Liver (tissue), 9 donors: ENCODE results near the gene ZSCAN10. TPM values are rescaled to one million over a fixed set of nuclear protein-coding genes. Genes with fewer than 3 reads are reported as not detected.

Experiments
- DNase-seq: peaks from one replicate; pipeline ENCODE4 v3.0.0-alpha.2; 2017; ENCODE audit warnings: low spot score
- H3K27ac ChIP-seq, 2 donors: one replicate each; pipeline ENCODE4 v1.7.0; 2013; ENCODE audit warnings: inconsistent platforms in 2 of 2, low read length in 2 of 2, control low read depth in 1 of 2, low read depth in 1 of 2, mild to moderate bottlenecking in 1 of 2
- H3K27me3 ChIP-seq, 4 donors: one replicate each; pipeline versions ENCODE4 v1.6.1 to v1.7.0; 2013; ENCODE audit warnings: low read length in 3 of 4, inconsistent platforms in 1 of 4, mild to moderate bottlenecking in 1 of 4, moderate library complexity in 1 of 4; ENCODE audit not compliant: control insufficient read depth in 4 of 4, insufficient read depth in 4 of 4
- H3K36me3 ChIP-seq, 4 donors: one replicate each; pipeline versions ENCODE4 v1.6.1 to v1.7.0; 2013; ENCODE audit warnings: low read length in 3 of 4, mild to moderate bottlenecking in 3 of 4, low read depth in 1 of 4, moderate library complexity in 1 of 4; ENCODE audit not compliant: control insufficient read depth in 4 of 4, insufficient read depth in 3 of 4
- H3K4me1 ChIP-seq, 4 donors: one replicate each; pipeline versions ENCODE4 v1.6.1 to v1.7.0; 2013; ENCODE audit warnings: low read length in 3 of 4, mild to moderate bottlenecking in 3 of 4, moderate library complexity in 1 of 4; ENCODE audit not compliant: control insufficient read depth in 4 of 4, insufficient read depth in 4 of 4
- H3K4me3 ChIP-seq, 3 donors: one replicate each; pipeline versions ENCODE4 v1.6.1 to v1.7.0; 2013; ENCODE audit warnings: low read length in 3 of 3, control low read depth in 1 of 3, low read depth in 1 of 3, mild to moderate bottlenecking in 1 of 3
- H3K9ac ChIP-seq, 2 donors: one replicate each; pipeline ENCODE4 v1.7.0; 2013; ENCODE audit warnings: low read length in 2 of 2, mild to moderate bottlenecking in 2 of 2, moderate library complexity in 2 of 2, control low read depth in 1 of 2, low read depth in 1 of 2
- H3K9me3 ChIP-seq, 4 donors: one replicate each; pipeline versions ENCODE4 v1.6.1 to v1.7.0; 2013; ENCODE audit warnings: low read length in 3 of 4; ENCODE audit not compliant: control insufficient read depth in 4 of 4
- EGR1 ChIP-seq, 2 donors: IDR thresholded peaks; 2 replicates each; pipeline ENCODE4 v1.6.1; 2016 to 2018; ENCODE audit warnings: antibody characterized with exemption in 2 of 2, low read depth in 2 of 2
- HNF4A ChIP-seq, 2 donors: conservative IDR thresholded peaks; 2 replicates each; pipeline ENCODE4 v1.6.1; 2016; ENCODE audit warnings: antibody characterized with exemption in 2 of 2, mild to moderate bottlenecking in 2 of 2
- HNF4G ChIP-seq: IDR thresholded peaks from 2 replicates; pipeline ENCODE4 v1.6.1; 2016; ENCODE audit warnings: antibody characterized with exemption
- JUND ChIP-seq, 2 donors: IDR thresholded peaks; 2 replicates each; pipeline ENCODE4 v1.6.1; 2016; ENCODE audit warnings: antibody characterized with exemption in 2 of 2
- NR2F2 ChIP-seq: IDR thresholded peaks from 2 replicates; pipeline ENCODE4 v1.6.1; 2016; ENCODE audit warnings: antibody characterized with exemption
- RAD21 ChIP-seq, 2 donors: IDR thresholded peaks; 2 replicates each; pipeline ENCODE4 v1.6.1; 2016; ENCODE audit warnings: antibody characterized with exemption in 2 of 2, mild to moderate bottlenecking in 2 of 2
- REST ChIP-seq: IDR thresholded peaks from 2 replicates; pipeline ENCODE4 v1.6.1; 2016; ENCODE audit warnings: antibody characterized with exemption, mild to moderate bottlenecking
- RXRA ChIP-seq, 2 donors: IDR thresholded peaks; 2 replicates each; pipeline ENCODE4 v1.6.1; 2017 to 2018; ENCODE audit warnings: antibody characterized with exemption in 2 of 2, mild to moderate bottlenecking in 1 of 2
- SP1 ChIP-seq: IDR thresholded peaks from 2 replicates; pipeline ENCODE4 v1.6.1; 2018; ENCODE audit warnings: antibody characterized with exemption, mild to moderate bottlenecking
- TAF1 ChIP-seq: conservative IDR thresholded peaks from 2 replicates; pipeline ENCODE4 v1.6.1; 2016; ENCODE audit warnings: antibody characterized with exemption, mild to moderate bottlenecking
- YY1 ChIP-seq: IDR thresholded peaks from 2 replicates; pipeline ENCODE4 v1.6.1; 2016; ENCODE audit warnings: antibody characterized with exemption, mild to moderate bottlenecking
- WGBS: extraction: QIAGEN DNeasy Blood & Tissue Kit; methylation state at CpG from one replicate; pipeline ENCODE4 v1.1.7; 2013; 5-methylcytosine and 5-hydroxymethylcytosine counted together
- polyA plus RNA-seq, 2 donors: library from polyadenylated mRNA; stranded (reverse) in 1 of 2; unstranded in 1 of 2; fragments of 200-250 nt in 1 of 2; fragments of >200 nt in 1 of 2; fragmentation: Nextera tagmentation in 1 of 2; extraction: Ambion mirVana in 1 of 2; gene quantifications; one replicate each; pipeline versions ENCODE4 v1.2.1 to v1.2.3, GENCODE V29; 2013 to 2015
- total RNA-seq, 2 donors: library from RNA; depleted of rRNA; stranded (reverse); fragments of >200 nt; gene quantifications; one replicate each; pipeline ENCODE4 v1.2.3, GENCODE V29; 2014
- TF ChIP-seq, protein P1 (sequence below): fragments of 150-350 bp; IDR thresholded peaks from 2 replicates; pipeline ENCODE4 v1.5.1; 2017; ENCODE audit warnings: improper control_type of control experiment, low read depth, low read length; ENCODE audit not compliant: missing input control
- TF ChIP-seq, protein P2 (sequence below): IDR thresholded peaks from 2 replicates; pipeline ENCODE4 v1.6.1; 2016; ENCODE audit warnings: antibody characterized with exemption
- TF ChIP-seq, protein P3 (sequence below): IDR thresholded peaks from 2 replicates; pipeline ENCODE4 v1.6.1; 2016; ENCODE audit warnings: antibody characterized with exemption
- TF ChIP-seq, protein P4 (sequence below): IDR thresholded peaks from 2 replicates; pipeline ENCODE4 v1.6.1; 2016; ENCODE audit warnings: antibody characterized with exemption
- donor health status: healthy.
- donor health status: healthy.
- donor health status: healthy.
- donor health status: healthy.
- donor health status: healthy.

The ZSCAN10 gene
- total and polyA plus RNA-seq, 4 donors: not detected

DNA sequence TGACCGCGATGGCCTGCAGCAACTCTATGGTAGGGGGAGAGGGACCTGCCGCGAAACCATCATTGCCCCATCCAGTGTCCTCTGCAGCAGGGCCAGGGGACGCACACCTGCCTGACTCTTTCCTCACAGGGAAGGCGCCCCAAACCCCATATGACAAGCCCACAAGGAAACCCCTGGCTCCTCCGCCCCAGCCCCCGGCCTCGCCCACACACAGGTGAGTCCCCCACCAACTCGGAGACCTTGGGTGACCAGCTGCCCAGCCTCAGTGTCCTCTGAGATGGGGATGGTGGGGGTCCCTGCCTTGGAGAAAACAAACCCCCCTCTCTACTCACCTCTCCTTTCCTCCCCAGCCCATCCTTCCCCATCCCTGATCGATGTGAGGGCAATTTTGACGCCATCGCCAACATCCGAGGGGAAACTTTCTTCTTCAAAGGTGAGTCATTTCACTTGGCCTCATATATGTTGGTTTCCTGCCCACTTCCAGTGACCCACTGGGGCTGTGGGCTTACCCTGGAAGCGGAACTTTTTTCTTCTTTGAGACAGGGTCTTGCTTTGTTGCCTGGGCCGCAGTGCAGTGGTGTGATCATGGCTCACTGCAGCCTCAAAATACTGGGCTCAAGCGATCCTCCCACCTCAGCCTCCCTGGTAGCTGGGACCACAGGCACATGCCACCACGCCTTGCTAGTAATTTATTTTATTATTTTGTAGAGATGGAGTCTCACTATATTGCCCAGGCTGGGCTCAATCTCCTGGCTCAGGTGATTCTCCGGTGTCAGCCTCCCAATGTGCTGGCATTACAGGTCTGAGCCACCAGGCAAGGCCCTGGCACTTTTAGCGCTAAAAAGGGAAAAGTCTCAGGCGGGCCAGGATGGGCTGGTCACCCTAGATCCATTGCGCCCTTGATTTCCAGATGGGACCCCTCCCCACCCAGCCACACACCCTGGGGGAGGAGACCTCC is 41.6 kb downstream of the ZSCAN10 start:
- no peaks in the 10 kb centered on the region for H3K27me3 ChIP-seq
- H3K36me3 ChIP-seq: peaks cover 0 to 2% (median 0%) of the 10 kb centered on the region in 4 donors
- peaks cover 6 to 18% (median 18%) of the 10 kb centered on the region in 4 donors for H3K4me1 ChIP-seq
- peak overlapping the region in 1 of 3 donors; percentile 89 for H3K4me3 ChIP-seq
- no peak overlapping the region for H3K27ac ChIP-seq
- no peaks in the 10 kb centered on the region for H3K9me3 ChIP-seq
- TF ChIP-seq REST (no peak), NR2F2 (no peak), HNF4A (conservative IDR thresholded peaks at IDR 0.05) (no peak), EGR1 (IDR thresholded peaks at IDR 0.05; ENCODE audit: low read depth in 2 of 2) (no peak), HNF4G (no peak), YY1 (no peak), RXRA (IDR thresholded peaks at IDR 0.05) (no peak), TAF1 (no peak), JUND (IDR thresholded peaks at IDR 0.05) (no peak)
- TF ChIP-seq, protein P1, sequence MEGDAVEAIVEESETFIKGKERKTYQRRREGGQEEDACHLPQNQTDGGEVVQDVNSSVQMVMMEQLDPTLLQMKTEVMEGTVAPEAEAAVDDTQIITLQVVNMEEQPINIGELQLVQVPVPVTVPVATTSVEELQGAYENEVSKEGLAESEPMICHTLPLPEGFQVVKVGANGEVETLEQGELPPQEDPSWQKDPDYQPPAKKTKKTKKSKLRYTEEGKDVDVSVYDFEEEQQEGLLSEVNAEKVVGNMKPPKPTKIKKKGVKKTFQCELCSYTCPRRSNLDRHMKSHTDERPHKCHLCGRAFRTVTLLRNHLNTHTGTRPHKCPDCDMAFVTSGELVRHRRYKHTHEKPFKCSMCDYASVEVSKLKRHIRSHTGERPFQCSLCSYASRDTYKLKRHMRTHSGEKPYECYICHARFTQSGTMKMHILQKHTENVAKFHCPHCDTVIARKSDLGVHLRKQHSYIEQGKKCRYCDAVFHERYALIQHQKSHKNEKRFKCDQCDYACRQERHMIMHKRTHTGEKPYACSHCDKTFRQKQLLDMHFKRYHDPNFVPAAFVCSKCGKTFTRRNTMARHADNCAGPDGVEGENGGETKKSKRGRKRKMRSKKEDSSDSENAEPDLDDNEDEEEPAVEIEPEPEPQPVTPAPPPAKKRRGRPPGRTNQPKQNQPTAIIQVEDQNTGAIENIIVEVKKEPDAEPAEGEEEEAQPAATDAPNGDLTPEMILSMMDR: no peak
- no peak overlapping the region for H3K9ac ChIP-seq
- WGBS: 91% methylated on average over 22 of the region's 22 CpGs
- no peak for DNase-seq

DNA sequence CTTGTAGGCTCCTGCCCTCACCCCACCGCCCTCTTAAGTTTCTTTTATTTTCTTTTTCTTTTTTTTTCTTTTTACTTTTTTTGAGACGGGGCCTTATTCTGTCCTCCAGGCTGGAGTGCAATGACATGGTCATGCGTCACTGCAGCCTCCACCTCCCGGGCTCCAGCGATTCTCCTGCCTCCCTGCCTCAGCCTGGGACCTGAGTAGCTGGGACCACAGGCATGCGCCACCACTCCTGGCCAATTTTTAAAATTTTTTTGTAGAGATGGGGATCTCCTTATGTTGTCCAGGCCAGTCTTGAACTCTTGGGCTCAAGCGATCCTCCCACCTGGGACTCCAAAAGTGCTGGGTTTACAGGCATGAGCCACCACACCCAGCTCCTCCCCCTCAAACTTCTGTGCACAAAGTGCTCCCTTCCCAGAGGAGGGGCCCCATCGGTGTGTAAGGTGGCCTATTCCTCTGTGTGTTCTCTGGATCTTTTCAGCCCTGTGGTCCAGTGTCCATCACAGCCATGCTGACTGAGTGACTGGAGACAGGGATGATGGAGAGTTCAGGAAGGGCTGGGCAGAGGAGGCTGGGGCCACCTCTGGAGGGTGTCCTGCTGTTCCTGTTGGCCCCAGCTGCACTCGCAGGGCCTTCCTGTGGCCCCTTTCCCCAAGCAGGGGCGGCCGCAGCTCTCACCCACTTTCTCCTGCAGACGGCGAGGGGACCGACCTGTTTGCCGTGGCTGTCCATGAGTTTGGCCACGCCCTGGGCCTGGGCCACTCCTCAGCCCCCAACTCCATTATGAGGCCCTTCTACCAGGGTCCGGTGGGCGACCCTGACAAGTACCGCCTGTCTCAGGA is 42.5 kb downstream of the ZSCAN10 start:
- H3K4me1 ChIP-seq: peaks cover 6 to 18% (median 18%) of the 10 kb centered on the region in 4 donors
- no peaks in the 10 kb centered on the region for H3K9me3 ChIP-seq
- no peak overlapping the region for H3K4me3 ChIP-seq
- H3K36me3 ChIP-seq: peaks cover 0 to 2% (median 0%) of the 10 kb centered on the region in 4 donors
- 88% methylated on average over 19 of the region's 19 CpGs for WGBS
- no peaks in the 10 kb centered on the region for H3K27me3 ChIP-seq
- DNase-seq: no peak
- H3K27ac ChIP-seq: no peak overlapping the region
- H3K9ac ChIP-seq: no peak overlapping the region
- TF ChIP-seq, protein P2, sequence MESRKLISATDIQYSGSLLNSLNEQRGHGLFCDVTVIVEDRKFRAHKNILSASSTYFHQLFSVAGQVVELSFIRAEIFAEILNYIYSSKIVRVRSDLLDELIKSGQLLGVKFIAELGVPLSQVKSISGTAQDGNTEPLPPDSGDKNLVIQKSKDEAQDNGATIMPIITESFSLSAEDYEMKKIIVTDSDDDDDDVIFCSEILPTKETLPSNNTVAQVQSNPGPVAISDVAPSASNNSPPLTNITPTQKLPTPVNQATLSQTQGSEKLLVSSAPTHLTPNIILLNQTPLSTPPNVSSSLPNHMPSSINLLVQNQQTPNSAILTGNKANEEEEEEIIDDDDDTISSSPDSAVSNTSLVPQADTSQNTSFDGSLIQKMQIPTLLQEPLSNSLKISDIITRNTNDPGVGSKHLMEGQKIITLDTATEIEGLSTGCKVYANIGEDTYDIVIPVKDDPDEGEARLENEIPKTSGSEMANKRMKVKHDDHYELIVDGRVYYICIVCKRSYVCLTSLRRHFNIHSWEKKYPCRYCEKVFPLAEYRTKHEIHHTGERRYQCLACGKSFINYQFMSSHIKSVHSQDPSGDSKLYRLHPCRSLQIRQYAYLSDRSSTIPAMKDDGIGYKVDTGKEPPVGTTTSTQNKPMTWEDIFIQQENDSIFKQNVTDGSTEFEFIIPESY: no peak
- TF ChIP-seq, protein P3, sequence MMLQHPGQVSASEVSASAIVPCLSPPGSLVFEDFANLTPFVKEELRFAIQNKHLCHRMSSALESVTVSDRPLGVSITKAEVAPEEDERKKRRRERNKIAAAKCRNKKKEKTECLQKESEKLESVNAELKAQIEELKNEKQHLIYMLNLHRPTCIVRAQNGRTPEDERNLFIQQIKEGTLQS: no peak
- TF ChIP-seq REST (no peak), TAF1 (no peak), SP1 (no peak), RXRA (IDR thresholded peaks at IDR 0.05) (no peak), HNF4A (conservative IDR thresholded peaks at IDR 0.05) (no peak), RAD21 (IDR thresholded peaks at IDR 0.05) (no peak), HNF4G (no peak), JUND (IDR thresholded peaks at IDR 0.05) (no peak)
- TF ChIP-seq, protein P4, sequence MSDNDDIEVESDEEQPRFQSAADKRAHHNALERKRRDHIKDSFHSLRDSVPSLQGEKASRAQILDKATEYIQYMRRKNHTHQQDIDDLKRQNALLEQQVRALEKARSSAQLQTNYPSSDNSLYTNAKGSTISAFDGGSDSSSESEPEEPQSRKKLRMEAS: no peak
